Activated B cell treated with CpG ODN at 0.5 μM for 24 hours (primary cell): ENCODE measurements around the gene MGAT3. TPM values are rescaled to one million over a fixed set of nuclear protein-coding genes. Genes with fewer than 3 reads are reported as not detected.

Experiments used
- ATAC-seq: fragments of 200-7000 bp; cut with Tn5 transposase; one replicate; pipeline ENCODE4 v1.10.0; 2021; ENCODE audit warnings: low read depth, mild to moderate bottlenecking, moderate library complexity
- CTCF ChIA-PET: fragments of 350-600 bp; sonication (Branson Sonifier 250); formaldehyde crosslinking; loops from one replicate; lab custom pipeline; 2021; ENCODE audit warnings: antibody characterized with exemption; lab: Charles Lee
- POLR2A ChIA-PET: fragments of 350-600 bp; sonication (Branson Sonifier 250); formaldehyde crosslinking; loops from one replicate; lab custom pipeline; 2021; ENCODE audit warnings: antibody characterized with exemption; lab: Charles Lee
- DNase-seq: peaks from one replicate; pipeline ENCODE4 v3.0.0; 2022
- H3K27ac Mint-ChIP-seq: one replicate; pipeline ENCODE4 v1.8.0; 2020; ENCODE audit warnings: mixed read lengths
- H3K27me3 Mint-ChIP-seq: one replicate; pipeline ENCODE4 v1.8.0; 2021; ENCODE audit warnings: mixed read lengths
- H3K36me3 Mint-ChIP-seq: one replicate; pipeline ENCODE4 v1.8.0; 2021; ENCODE audit warnings: low read depth, mixed read lengths
- H3K4me1 Mint-ChIP-seq: one replicate; pipeline ENCODE4 v1.8.0; 2021; ENCODE audit warnings: mixed read lengths
- H3K4me3 Mint-ChIP-seq: one replicate; pipeline ENCODE4 v1.8.0; 2020; ENCODE audit warnings: mild to moderate bottlenecking, mixed read lengths
- H3K9me3 Mint-ChIP-seq: one replicate; pipeline ENCODE4 v1.8.0; 2020; ENCODE audit warnings: mixed read lengths
- intact Hi-C: fragments of 100-400 bp; cut with micrococcal nuclease; formaldehyde crosslinking; loops from one replicate; pipeline ENCODE4 v1.15.1; 2024
- total RNA-seq: library from RNA; stranded (reverse); gene quantifications from 2 replicates; pipeline ENCODE4 v1.2.3, GENCODE V29; 2022
- TF ChIP-seq, protein P1 (sequence below): fragments of 200-600 bp; IDR thresholded peaks from one replicate; pipeline ENCODE4 v1.8.0; 2022; ENCODE audit warnings: antibody characterized with exemption, mild to moderate bottlenecking

The MGAT3 gene
- total RNA-seq, 1 donor from 2014 or later = 43.4 TPM

DNA sequence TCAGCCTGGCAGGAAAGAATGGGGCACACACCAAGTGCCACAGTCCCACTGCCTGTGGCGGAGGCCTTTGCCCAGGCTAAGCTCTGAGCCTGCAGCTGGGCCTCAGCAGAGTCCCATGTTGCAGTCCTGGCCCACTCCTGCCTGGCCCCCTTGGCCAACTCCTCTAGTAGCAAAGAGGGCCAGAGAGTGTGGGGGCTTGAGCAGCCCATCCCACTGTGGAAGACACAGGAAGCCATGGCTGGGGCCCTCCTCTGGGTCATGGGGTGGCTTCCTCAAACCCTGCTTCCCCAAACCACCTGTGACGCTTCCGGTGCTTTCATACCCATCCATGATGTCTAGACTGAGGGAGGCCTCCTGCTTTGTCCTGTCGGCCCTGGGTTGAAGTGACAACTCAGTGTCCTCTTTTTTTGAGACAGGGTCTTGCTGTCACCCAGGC, 69.9 kb downstream of the MGAT3 start:
- Mint-ChIP-seq H3K36me3 (peaks cover 76% of the 10 kb centered on the region), H3K4me3 (no peak overlapping the region), H3K4me1 (peaks cover 94% of the 10 kb centered on the region), H3K9me3 (no peaks in the 10 kb centered on the region), H3K27ac (peak overlapping the region; percentile 73), H3K27me3 (no peaks in the 10 kb centered on the region)
- ChIA-PET CTCF (interaction anchor here (0.8 to 2.8 kb wide), 4 partner anchors 127 to 476 kb away, joined by 3 to 23 read pairs (median 4); partner anchors contain the start of genes RPL3 and TAB1), POLR2A (interaction anchor here (0.6 to 6.6 kb wide), 10 partner anchors 9 to 524 kb away, joined by 3 to 89 read pairs (median 4); partner anchors contain the start of genes RPL3, SYNGR1 and TAB1)
- ATAC-seq (no peak), DNase-seq (no peak)
- intact Hi-C loops = no loop called here
- TF ChIP-seq, protein P1, sequence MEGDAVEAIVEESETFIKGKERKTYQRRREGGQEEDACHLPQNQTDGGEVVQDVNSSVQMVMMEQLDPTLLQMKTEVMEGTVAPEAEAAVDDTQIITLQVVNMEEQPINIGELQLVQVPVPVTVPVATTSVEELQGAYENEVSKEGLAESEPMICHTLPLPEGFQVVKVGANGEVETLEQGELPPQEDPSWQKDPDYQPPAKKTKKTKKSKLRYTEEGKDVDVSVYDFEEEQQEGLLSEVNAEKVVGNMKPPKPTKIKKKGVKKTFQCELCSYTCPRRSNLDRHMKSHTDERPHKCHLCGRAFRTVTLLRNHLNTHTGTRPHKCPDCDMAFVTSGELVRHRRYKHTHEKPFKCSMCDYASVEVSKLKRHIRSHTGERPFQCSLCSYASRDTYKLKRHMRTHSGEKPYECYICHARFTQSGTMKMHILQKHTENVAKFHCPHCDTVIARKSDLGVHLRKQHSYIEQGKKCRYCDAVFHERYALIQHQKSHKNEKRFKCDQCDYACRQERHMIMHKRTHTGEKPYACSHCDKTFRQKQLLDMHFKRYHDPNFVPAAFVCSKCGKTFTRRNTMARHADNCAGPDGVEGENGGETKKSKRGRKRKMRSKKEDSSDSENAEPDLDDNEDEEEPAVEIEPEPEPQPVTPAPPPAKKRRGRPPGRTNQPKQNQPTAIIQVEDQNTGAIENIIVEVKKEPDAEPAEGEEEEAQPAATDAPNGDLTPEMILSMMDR = no peak

DNA sequence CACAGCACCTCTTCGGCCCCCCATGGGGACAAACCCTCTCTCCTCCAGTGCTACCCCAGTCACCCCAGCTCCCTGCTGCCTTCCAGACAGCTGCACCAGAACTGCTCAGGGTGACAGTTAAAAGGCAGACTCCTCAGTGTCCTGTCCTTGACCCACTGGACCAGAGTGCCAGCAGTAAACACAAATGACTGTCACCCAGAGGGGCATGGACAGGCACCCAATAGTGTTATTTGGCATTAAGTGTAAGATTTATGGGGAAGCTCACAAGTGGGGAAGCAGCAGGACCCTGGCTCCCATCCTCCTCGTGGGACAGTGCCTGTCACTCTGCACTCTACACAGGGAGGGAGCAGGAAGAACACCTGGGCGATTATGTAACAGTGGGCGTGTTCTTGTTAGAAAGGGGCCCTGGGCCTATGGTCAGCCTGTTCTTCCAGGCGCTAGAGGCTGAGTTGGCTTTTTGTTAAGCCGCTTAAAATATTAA, 70.7 kb downstream of the MGAT3 start:
- POLR2A ChIA-PET = interaction anchor here (1.5 to 6.6 kb wide), 4 partner anchors 7 to 209 kb away, joined by 4 to 111 read pairs (median 50); partner anchors contain the start of genes ATF4 and RPL3
- intact Hi-C loops = no loop called here
- DNase-seq (no peak), ATAC-seq (no peak)
- peaks cover 91% of the 10 kb centered on the region for H3K4me1 Mint-ChIP-seq
- H3K4me3 Mint-ChIP-seq = no peak overlapping the region
- TF ChIP-seq, protein P1 = no peak
- no peaks in the 10 kb centered on the region for H3K9me3 Mint-ChIP-seq
- H3K36me3 Mint-ChIP-seq = peaks cover 74% of the 10 kb centered on the region
- peak overlapping the region; percentile 85 for H3K27ac Mint-ChIP-seq
- CTCF ChIA-PET = interaction anchor here (1.9 to 4.8 kb wide), 3 partner anchors 34 to 209 kb away, joined by 5 to 42 read pairs (median 23); partner anchors contain the start of gene RPL3
- H3K27me3 Mint-ChIP-seq = no peaks in the 10 kb centered on the region

DNA sequence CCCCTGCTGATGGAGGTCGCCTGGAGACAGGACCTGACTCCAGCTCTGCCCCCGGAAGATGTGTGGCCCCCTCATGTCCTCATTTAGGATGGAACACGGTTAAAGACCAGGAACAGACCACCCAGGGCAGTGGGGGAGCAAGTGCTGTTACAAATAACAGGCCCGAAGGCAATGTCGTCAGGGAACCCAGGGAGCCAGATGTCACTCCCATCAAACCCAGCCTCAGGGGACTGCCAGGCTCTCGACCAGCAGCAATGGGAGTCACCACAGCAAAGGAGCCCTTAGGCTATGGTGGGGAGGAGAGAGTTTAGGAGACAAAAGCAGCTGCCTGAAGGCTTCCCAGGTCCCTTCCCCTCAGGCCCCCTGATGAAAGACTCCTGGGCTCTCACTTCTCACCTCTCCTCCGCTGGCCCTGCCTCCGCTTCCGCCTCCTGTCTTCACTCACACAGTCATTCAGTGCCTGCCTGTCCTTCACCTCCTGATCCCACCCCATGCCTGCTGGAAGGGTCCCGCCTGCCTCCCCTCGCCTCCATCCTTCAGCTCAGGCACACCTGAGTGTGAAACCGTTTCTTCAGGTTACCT, 71.4 kb downstream of the MGAT3 start:
- no peak for DNase-seq
- H3K27me3 Mint-ChIP-seq = no peaks in the 10 kb centered on the region
- TF ChIP-seq, protein P1 = no peak
- peaks cover 69% of the 10 kb centered on the region for H3K36me3 Mint-ChIP-seq
- POLR2A ChIA-PET = interaction anchor here (0.8 to 6.6 kb wide), 12 partner anchors 8 to 525 kb away, joined by 3 to 111 read pairs (median 8); partner anchors contain the start of genes ATF4, MIEF1 and RPL3
- H3K27ac Mint-ChIP-seq = peak overlapping the region; percentile 85
- no peaks in the 10 kb centered on the region for H3K9me3 Mint-ChIP-seq
- CTCF ChIA-PET = interaction anchor here (1.0 to 4.8 kb wide), 20 partner anchors 8 to 819 kb away, joined by 3 to 42 read pairs (median 16); partner anchors contain the start of genes ATF4, RPL3 and TAB1
- peak overlapping the region; percentile 74 for H3K4me3 Mint-ChIP-seq
- H3K4me1 Mint-ChIP-seq = peaks cover 89% of the 10 kb centered on the region
- no peak for ATAC-seq
- intact Hi-C loops = loop anchor here (2.0 kb wide), 1 partner anchor 177 kb away; no protein-coding TSS in a partner anchor

DNA sequence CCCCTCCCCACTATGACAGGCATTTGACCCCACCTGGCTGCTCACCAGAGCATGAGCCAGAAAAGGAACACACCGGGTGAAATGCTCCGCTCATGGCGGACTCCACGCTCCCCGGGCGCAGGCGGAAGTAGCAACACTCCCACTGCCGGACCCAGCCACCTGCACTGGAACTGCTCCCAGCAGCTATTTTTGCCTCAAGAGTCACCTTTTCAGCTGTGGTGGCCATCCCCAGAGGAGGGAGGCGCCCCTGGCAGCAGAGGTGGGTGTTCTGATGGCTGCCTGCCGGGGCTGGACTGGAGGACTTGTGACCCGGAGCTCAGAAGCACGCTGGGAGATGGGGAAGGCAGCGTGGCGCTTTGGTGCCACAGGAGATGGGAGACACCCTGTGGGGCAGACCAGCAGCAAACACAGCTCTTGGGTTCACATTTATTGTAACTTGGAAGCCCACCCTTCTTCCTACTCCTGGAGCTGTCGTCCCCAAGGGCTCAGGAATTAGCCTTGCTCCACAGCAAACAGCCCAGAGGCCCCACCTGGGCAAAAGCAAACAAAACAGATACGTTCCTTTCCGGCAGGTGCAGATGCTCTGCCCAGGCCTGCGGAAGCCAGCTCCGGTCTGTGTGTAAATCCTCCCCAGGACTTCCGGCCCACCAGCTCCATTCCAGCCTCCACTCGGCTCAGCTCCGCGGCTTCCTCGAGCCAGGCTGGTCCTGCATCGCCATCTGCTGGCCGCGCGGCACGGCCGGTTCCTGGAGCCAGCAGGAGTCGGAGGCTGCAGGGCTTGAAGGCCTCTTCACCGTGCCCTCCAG, 72.1 kb downstream of the MGAT3 start:
- Mint-ChIP-seq H3K36me3 (peaks cover 64% of the 10 kb centered on the region), H3K27me3 (no peaks in the 10 kb centered on the region), H3K9me3 (no peaks in the 10 kb centered on the region), H3K27ac (peak overlapping the region; percentile 85), H3K4me3 (peak overlapping the region; percentile 74), H3K4me1 (peaks cover 85% of the 10 kb centered on the region)
- ChIA-PET POLR2A (interaction anchor here (0.5 to 6.6 kb wide), 29 partner anchors 8 to 526 kb away, joined by 3 to 111 read pairs (median 4); partner anchors contain the start of genes ATF4, MIEF1, RPL3 and TAB1), CTCF (interaction anchor here (0.7 to 4.8 kb wide), 41 partner anchors 8 to 819 kb away, joined by 3 to 42 read pairs (median 5); partner anchors contain the start of genes ATF4, MIEF1, RPL3 and SYNGR1)
- TF ChIP-seq, protein P1 = no peak
- peak; percentile 45 for ATAC-seq
- intact Hi-C loops = loop anchor here (1.0 to 2.0 kb wide), 5 partner anchors 34 to 359 kb away; partner anchors contain the start of gene TAB1
- peak; percentile 80 for DNase-seq
